Measurements from ENCODE around the gene RPL35.

DNA sequence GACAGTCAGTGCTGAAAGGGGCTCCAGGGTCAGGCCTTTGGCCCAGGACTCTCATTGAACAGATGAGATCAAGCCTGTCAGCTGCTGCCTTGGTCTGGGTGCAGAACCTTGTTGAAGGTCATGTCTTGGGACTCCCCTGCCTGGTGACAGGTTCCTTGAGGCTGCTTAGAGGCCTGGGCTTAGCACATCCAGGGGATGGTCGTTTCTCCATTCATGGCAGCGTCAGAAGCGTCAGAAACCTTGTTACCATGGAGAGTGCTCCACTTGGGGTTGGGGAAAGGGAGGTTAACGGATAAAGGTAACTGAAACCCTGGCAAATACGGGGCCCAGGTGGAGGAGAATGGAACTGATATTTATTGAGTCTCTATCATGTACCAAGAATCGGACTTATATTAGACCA is 9.0 kb upstream of the RPL35 start:
- TF ChIP-seq, protein P1, sequence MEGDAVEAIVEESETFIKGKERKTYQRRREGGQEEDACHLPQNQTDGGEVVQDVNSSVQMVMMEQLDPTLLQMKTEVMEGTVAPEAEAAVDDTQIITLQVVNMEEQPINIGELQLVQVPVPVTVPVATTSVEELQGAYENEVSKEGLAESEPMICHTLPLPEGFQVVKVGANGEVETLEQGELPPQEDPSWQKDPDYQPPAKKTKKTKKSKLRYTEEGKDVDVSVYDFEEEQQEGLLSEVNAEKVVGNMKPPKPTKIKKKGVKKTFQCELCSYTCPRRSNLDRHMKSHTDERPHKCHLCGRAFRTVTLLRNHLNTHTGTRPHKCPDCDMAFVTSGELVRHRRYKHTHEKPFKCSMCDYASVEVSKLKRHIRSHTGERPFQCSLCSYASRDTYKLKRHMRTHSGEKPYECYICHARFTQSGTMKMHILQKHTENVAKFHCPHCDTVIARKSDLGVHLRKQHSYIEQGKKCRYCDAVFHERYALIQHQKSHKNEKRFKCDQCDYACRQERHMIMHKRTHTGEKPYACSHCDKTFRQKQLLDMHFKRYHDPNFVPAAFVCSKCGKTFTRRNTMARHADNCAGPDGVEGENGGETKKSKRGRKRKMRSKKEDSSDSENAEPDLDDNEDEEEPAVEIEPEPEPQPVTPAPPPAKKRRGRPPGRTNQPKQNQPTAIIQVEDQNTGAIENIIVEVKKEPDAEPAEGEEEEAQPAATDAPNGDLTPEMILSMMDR (conservative IDR thresholded peaks at IDR 0.05; ENCODE audit: low read depth, low read length) = no peak
- no peak for TF ChIP-seq EZH2 (IDR thresholded peaks at IDR 0.05; ENCODE audit: borderline replicate concordance, low read depth, low read length, poor library complexity, severe bottlenecking)

All from A673 (cell line).